ENCODE results near the gene COX10. TPM values are rescaled to one million over a fixed set of nuclear protein-coding genes. Genes with fewer than 3 reads are reported as not detected.

COX10 gene
- total RNA-seq, 1 donor from 2014 or later: 18.4 TPM

DNA sequence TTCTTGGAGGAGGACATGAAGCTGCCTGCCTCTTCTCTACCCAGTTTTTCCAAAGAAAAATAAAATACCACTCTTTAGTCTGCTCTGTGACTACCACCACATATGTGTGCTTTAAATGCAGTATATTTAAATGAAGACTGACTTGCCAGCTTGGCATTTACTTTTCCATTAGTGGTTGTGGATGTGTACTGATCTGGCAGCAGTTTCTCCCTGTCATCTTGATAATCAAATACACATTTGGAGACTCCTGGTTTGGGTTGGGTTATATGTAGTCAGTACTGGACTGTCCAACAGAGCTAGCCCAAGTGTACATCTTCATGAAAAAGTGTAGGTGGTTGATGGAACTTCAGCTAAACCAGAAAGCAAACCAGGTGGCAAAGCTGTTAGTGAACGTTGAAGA is 19.9 kb downstream of the COX10 start:
- DNase-seq (ENCODE audit: low spot score in 2 of 2, unreplicated experiment in 2 of 2): no peak
- TF ChIP-seq, protein P1, sequence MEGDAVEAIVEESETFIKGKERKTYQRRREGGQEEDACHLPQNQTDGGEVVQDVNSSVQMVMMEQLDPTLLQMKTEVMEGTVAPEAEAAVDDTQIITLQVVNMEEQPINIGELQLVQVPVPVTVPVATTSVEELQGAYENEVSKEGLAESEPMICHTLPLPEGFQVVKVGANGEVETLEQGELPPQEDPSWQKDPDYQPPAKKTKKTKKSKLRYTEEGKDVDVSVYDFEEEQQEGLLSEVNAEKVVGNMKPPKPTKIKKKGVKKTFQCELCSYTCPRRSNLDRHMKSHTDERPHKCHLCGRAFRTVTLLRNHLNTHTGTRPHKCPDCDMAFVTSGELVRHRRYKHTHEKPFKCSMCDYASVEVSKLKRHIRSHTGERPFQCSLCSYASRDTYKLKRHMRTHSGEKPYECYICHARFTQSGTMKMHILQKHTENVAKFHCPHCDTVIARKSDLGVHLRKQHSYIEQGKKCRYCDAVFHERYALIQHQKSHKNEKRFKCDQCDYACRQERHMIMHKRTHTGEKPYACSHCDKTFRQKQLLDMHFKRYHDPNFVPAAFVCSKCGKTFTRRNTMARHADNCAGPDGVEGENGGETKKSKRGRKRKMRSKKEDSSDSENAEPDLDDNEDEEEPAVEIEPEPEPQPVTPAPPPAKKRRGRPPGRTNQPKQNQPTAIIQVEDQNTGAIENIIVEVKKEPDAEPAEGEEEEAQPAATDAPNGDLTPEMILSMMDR (IDR thresholded peaks at IDR 0.05; ENCODE audit: unreplicated experiment): no peak
- no peak overlapping the region for H3K4me3 Mint-ChIP-seq
- no peaks in the 10 kb centered on the region for H3K9me3 Mint-ChIP-seq
- H3K27ac Mint-ChIP-seq: no peak overlapping the region
- peaks cover 21% of the 10 kb centered on the region for H3K4me1 Mint-ChIP-seq
- no peaks in the 10 kb centered on the region for H3K27me3 Mint-ChIP-seq (ENCODE audit: low read depth)
- peaks cover 6% of the 10 kb centered on the region for H3K36me3 Mint-ChIP-seq

DNA sequence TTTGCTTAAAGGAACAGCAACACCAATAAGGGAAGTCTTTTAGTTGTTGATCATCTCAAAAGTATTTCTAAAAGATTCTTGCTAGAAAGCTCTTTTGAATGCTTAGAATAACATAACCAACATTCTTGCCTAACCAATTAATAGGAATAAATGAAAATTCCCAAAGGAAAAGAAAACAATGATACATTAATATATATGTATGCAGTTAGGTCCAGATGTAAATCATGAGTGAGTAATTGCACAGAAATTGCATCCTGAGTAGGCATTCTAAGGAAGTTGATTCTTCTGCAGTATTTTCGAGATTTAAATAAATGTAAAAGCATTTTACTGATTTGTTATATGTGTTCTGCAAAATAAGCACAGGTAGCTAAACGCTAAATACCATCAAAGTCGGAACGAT is 22.1 kb downstream of the COX10 start:
- TF ChIP-seq, protein P1 (IDR thresholded peaks at IDR 0.05; ENCODE audit: unreplicated experiment): no peak
- no peaks in the 10 kb centered on the region for H3K9me3 Mint-ChIP-seq
- no peak overlapping the region for H3K27ac Mint-ChIP-seq
- DNase-seq (ENCODE audit: low spot score in 2 of 2, unreplicated experiment in 2 of 2): no peak
- H3K27me3 Mint-ChIP-seq (ENCODE audit: low read depth): no peaks in the 10 kb centered on the region
- peaks cover 6% of the 10 kb centered on the region for H3K36me3 Mint-ChIP-seq
- peaks cover 30% of the 10 kb centered on the region for H3K4me1 Mint-ChIP-seq
- H3K4me3 Mint-ChIP-seq: no peak overlapping the region

DNA sequence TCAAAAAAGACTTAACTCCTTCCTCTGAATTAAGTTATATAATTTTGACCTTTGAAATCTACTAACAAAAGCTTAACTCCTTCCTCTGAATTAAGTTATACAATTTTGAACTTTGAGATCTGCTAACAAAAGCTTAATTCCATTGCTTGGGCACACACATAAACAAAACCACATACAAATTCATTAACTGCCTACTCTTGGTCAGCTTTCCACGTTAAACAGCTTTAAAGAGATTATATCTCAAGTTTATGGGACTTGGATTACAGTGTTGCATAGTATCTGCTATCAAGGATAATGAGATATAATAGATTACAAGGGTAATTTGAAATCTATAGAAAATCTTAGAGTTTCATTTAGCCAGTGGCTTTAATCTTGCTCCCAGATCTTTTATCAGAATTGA is 23.5 kb downstream of the COX10 start:
- peaks cover 33% of the 10 kb centered on the region for H3K4me1 Mint-ChIP-seq
- no peaks in the 10 kb centered on the region for H3K27me3 Mint-ChIP-seq (ENCODE audit: low read depth)
- no peaks in the 10 kb centered on the region for H3K36me3 Mint-ChIP-seq
- DNase-seq (ENCODE audit: low spot score in 2 of 2, unreplicated experiment in 2 of 2): no peak
- no peak overlapping the region for H3K27ac Mint-ChIP-seq
- no peak overlapping the region for H3K4me3 Mint-ChIP-seq
- no peaks in the 10 kb centered on the region for H3K9me3 Mint-ChIP-seq
- TF ChIP-seq, protein P1 (IDR thresholded peaks at IDR 0.05; ENCODE audit: unreplicated experiment): no peak

DNA sequence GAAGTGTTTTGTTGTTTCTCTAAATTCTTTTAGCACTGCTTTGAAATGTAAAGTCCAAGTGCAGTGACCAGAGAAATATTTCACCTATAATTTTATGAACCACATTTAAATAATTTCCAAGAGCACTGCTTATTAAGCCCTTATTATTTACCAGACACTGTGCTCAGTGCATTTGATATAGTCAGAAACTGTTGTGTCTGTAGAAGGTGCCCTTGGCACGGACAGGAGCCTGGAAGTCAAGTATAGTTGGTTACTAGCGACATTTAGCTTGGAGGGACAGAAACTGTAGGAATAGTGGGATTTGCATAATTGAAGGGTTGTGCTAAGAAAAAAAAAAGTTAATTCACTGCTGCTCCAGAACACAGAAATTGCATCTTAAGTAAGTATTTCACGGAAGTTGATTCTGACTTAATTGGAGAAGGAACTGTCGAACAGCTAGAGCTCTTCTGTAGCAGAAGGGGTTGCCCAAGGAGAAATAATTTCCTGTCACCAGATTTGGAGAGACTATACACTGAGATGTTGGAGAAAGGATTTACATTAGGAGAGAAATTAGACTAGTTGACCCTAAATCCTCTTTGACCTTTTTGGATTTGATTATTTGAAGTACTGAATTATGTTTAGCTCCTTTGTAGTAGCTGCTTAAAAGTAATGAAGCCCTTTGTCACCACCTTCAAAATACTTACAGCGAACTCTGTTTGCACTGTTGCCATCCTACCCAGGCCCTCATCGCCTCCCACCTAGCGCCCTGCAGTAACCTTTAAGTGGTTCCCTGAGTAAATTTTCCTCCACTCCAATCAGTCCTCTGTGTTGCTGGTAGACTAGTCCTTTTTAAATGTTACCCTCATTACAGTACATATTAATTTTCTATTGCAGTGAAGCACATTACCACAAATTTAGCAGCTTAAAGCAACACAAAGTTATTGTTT is 25.6 kb downstream of the COX10 start:
- TF ChIP-seq, protein P1 (IDR thresholded peaks at IDR 0.05; ENCODE audit: unreplicated experiment): no peak
- Mint-ChIP-seq H3K27me3 (ENCODE audit: low read depth) (no peaks in the 10 kb centered on the region), H3K4me3 (no peak overlapping the region), H3K27ac (no peak overlapping the region), H3K36me3 (no peaks in the 10 kb centered on the region), H3K9me3 (no peaks in the 10 kb centered on the region), H3K4me1 (peaks cover 34% of the 10 kb centered on the region)
- no peak for DNase-seq (ENCODE audit: low spot score in 2 of 2, unreplicated experiment in 2 of 2)

DNA sequence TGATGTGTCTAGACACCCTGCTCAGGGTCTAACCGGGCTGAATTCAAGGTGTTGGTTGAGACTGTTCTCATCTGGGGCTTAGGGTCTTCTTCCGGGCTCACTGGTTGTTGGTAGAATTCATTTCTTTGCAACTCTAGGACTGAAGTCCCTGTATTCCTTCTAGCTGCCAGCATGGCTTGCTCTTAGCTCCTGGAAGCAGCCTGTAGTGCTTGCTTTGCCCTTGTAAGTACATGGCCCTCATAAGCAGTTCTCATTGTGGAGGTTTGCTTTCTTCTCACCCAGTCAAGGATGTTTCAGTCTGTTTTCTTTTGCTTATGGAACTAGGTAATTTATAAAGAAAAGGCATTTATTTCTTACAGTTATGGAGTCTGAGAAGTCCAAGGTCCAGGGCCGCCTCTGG is 26.3 kb downstream of the COX10 start:
- Mint-ChIP-seq H3K36me3 (no peaks in the 10 kb centered on the region), H3K27ac (no peak overlapping the region), H3K4me1 (peaks cover 31% of the 10 kb centered on the region), H3K4me3 (no peak overlapping the region), H3K27me3 (ENCODE audit: low read depth) (no peaks in the 10 kb centered on the region), H3K9me3 (no peaks in the 10 kb centered on the region)
- DNase-seq (ENCODE audit: low spot score in 2 of 2, unreplicated experiment in 2 of 2): no peak
- TF ChIP-seq, protein P1 (IDR thresholded peaks at IDR 0.05; ENCODE audit: unreplicated experiment): no peak

All from mesothelial cell of epicardium (in vitro differentiated cells).